ENCODE data around the gene RAP1A. TPM values are rescaled to one million over a fixed set of nuclear protein-coding genes. Genes with fewer than 3 reads are reported as not detected.

The RAP1A gene
- total RNA-seq, 2 donors from 2014 or later, result 31.4 to 39.1 TPM

DNA sequence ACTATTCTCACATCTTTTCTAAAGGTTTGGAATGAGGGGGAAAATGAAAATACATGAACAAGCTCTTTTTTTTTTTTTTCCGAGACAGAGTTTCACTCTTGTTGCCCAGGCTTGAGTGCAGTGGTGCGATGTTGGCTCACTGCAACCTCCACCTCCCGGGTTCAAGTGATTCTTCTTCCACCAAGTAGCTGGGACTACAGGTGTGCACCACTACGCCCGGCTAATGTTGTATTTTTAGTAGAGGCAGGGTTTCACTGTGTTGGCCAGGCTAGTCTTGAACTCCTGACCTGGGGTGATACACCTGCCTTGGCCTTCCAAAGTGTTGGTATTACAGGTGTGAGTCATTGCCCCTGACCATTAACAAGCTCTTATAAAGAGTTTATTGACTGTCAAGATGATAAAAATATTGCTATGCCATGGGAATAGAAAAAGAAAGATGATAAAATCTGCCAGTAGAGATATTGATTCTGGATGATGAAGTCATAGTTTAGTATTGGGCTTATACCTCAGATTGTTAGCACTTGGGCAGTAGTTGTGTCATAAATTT, 83.0 kb downstream of the RAP1A start:
- no peak for TF ChIP-seq POLR2A (IDR thresholded peaks at IDR 0.05)
- TF ChIP-seq, protein P1, sequence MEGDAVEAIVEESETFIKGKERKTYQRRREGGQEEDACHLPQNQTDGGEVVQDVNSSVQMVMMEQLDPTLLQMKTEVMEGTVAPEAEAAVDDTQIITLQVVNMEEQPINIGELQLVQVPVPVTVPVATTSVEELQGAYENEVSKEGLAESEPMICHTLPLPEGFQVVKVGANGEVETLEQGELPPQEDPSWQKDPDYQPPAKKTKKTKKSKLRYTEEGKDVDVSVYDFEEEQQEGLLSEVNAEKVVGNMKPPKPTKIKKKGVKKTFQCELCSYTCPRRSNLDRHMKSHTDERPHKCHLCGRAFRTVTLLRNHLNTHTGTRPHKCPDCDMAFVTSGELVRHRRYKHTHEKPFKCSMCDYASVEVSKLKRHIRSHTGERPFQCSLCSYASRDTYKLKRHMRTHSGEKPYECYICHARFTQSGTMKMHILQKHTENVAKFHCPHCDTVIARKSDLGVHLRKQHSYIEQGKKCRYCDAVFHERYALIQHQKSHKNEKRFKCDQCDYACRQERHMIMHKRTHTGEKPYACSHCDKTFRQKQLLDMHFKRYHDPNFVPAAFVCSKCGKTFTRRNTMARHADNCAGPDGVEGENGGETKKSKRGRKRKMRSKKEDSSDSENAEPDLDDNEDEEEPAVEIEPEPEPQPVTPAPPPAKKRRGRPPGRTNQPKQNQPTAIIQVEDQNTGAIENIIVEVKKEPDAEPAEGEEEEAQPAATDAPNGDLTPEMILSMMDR (IDR thresholded peaks at IDR 0.05), result no peak
- TF ChIP-seq POLR2AphosphoS5 (IDR thresholded peaks at IDR 0.05), result no peak
- intact Hi-C loops (cut with DNase I), result no loop called here
- H3K27ac ChIP-seq, result no peak overlapping the region
- H3K4me1 ChIP-seq (replicated peaks), result no peaks in the 10 kb centered on the region
- H3K9me3 ChIP-seq, result no peaks in the 10 kb centered on the region
- no peaks in the 10 kb centered on the region for H3K27me3 ChIP-seq (replicated peaks; ENCODE audit: insufficient read depth)
- H3K36me3 ChIP-seq, result peaks cover 0 to 10% of the 10 kb centered on the region in 2 donors
- WGBS, result 97% methylated on average over 5 of the region's 5 CpGs
- DNase-seq (ENCODE audit: low spot score), result no peak
- H3K4me3 ChIP-seq, result no peak overlapping the region

DNA sequence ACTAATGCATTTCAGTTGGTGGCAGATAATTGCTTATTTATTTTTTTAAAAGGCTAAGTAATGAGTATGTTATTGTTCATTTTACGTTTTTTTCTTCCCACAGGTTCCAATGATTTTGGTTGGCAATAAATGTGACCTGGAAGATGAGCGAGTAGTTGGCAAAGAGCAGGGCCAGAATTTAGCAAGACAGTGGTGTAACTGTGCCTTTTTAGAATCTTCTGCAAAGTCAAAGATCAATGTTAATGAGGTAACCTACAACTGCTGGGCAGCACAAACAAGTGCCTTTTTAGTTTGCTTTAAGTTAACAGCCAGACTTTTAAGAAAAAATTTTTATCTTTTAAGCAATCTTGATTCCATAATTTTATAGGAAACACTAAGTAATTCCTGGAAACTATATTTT, 84.7 kb downstream of the RAP1A start:
- intact Hi-C loops (cut with DNase I), result no loop called here
- Histone ChIP-seq H3K36me3 (peaks cover 0 to 10% of the 10 kb centered on the region in 2 donors), H3K4me1 (replicated peaks) (no peaks in the 10 kb centered on the region), H3K27ac (no peak overlapping the region), H3K9me3 (no peaks in the 10 kb centered on the region), H3K4me3 (no peak overlapping the region), H3K27me3 (replicated peaks; ENCODE audit: insufficient read depth) (no peaks in the 10 kb centered on the region)
- TF ChIP-seq POLR2A (IDR thresholded peaks at IDR 0.05), result no peak
- TF ChIP-seq POLR2AphosphoS5 (IDR thresholded peaks at IDR 0.05), result no peak
- TF ChIP-seq, protein P1 (IDR thresholded peaks at IDR 0.05), result no peak
- WGBS, result 53% methylated on average over 2 of the region's 2 CpGs
- DNase-seq (ENCODE audit: low spot score), result no peak

DNA sequence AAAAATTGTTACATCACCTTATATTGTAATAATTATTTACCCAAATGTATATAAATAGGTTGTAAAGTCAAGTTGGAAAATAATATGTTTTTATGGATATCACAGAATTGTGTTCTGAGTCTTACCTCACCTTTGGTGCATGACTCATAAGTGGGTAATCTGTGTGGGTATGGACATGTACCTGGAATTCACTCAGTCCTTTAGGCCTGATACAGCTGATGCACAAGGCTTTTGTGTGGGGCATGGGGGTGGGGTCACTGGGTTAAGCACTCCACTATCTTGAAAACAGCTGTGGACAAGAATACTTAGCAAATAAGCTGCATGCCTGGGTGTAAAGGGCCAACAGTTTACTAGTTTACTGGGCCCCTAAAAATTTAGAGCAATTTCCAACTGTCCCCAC, 85.2 kb downstream of the RAP1A start:
- H3K27ac ChIP-seq, result no peak overlapping the region
- intact Hi-C loops (cut with DNase I), result no loop called here
- TF ChIP-seq POLR2AphosphoS5 (IDR thresholded peaks at IDR 0.05) (no peak), POLR2A (IDR thresholded peaks at IDR 0.05) (no peak)
- TF ChIP-seq, protein P1 (IDR thresholded peaks at IDR 0.05), result no peak
- H3K36me3 ChIP-seq, result peaks cover 0 to 7% of the 10 kb centered on the region in 2 donors
- no peak overlapping the region for H3K4me3 ChIP-seq
- DNase-seq (ENCODE audit: low spot score), result no peak
- no peaks in the 10 kb centered on the region for H3K4me1 ChIP-seq (replicated peaks)
- H3K27me3 ChIP-seq (replicated peaks; ENCODE audit: insufficient read depth), result no peaks in the 10 kb centered on the region
- H3K9me3 ChIP-seq, result no peaks in the 10 kb centered on the region

DNA sequence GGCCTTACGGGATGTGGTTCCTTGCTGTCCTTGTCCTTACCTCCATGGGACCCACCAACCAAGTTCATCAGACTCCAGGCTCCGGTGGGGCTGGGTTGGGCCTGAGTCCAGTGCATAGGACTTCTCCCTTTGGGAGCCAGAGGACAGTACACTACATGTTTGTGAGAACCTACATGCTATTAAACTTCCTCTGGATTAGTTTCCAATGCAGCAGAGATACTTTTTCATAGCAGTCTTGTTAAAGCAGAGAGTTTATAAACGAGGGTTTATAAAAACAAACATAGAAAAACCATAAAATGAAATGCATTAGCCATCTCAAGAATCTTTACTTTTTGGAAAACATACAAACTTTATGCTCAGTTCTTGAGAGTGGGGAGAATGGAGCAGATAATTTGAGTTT, 86.3 kb downstream of the RAP1A start:
- Histone ChIP-seq H3K4me3 (no peak overlapping the region), H3K27me3 (replicated peaks; ENCODE audit: insufficient read depth) (no peaks in the 10 kb centered on the region), H3K9me3 (no peaks in the 10 kb centered on the region), H3K4me1 (replicated peaks) (no peaks in the 10 kb centered on the region), H3K27ac (no peak overlapping the region), H3K36me3 (no peaks in the 10 kb centered on the region)
- DNase-seq (ENCODE audit: low spot score), result no peak
- WGBS, result 50% methylated on average over 3 of the region's 3 CpGs
- TF ChIP-seq, protein P1 (IDR thresholded peaks at IDR 0.05), result no peak
- TF ChIP-seq POLR2AphosphoS5 (IDR thresholded peaks at IDR 0.05), result no peak
- no peak for TF ChIP-seq POLR2A (IDR thresholded peaks at IDR 0.05)
- intact Hi-C loops (cut with DNase I), result no loop called here

DNA sequence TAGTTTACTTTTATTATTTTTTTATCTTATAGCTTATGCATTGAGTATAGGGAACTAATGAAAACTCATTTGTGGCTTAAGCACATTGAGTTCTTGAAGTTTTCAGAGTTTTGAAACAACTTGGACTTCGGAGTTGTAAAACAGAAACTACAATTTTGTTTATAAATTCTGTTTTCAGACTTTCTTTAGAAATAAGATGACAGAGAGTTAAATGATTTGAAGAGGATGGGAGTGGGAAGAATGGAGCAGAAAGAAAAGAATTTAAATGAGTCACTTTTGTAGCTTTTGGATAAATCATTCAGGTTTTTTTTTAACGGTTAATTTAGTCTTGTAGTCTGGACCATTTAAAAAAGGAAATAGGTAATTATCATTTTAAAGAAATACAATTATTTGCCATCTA, 87.3 kb downstream of the RAP1A start:
- no peak for DNase-seq (ENCODE audit: low spot score)
- H3K36me3 ChIP-seq, result no peaks in the 10 kb centered on the region
- no peaks in the 10 kb centered on the region for H3K4me1 ChIP-seq (replicated peaks)
- H3K27me3 ChIP-seq (replicated peaks; ENCODE audit: insufficient read depth), result no peaks in the 10 kb centered on the region
- intact Hi-C loops (cut with DNase I), result no loop called here
- TF ChIP-seq, protein P1 (IDR thresholded peaks at IDR 0.05), result no peak
- TF ChIP-seq POLR2AphosphoS5 (IDR thresholded peaks at IDR 0.05), result no peak
- no peak for TF ChIP-seq POLR2A (IDR thresholded peaks at IDR 0.05)
- no peaks in the 10 kb centered on the region for H3K9me3 ChIP-seq
- no peak overlapping the region for H3K27ac ChIP-seq
- H3K4me3 ChIP-seq, result no peak overlapping the region
- 76% methylated on average over 2 of the region's 2 CpGs for whole genome bisulfite sequencing

All from prostate gland (tissue), 2 donors.